Central memory CD8-positive, alpha-beta T cell (primary cell): ENCODE data around the gene LGI1.

ENCODE experiments used
- ATAC-seq: fragments of 150-1000 bp; cut with Tn5 transposase; replicated peaks from 2 replicates; pipeline ENCODE4 v1.10.0; 2022; ENCODE audit warnings: mild to moderate bottlenecking, moderate FRiP score, moderate number of reproducible peaks; ENCODE audit not compliant: poor library complexity, severe bottlenecking; ENCODE audit errors: extremely low read depth
- DNase-seq, 2 donors: peaks; one replicate each; pipeline ENCODE4 v3.0.0; 2021; ENCODE audit warnings: low spot score in 2 of 2
- H3K27ac Mint-ChIP-seq: one replicate; pipeline ENCODE4 v1.8.0; 2022; ENCODE audit warnings: low read depth, mild to moderate bottlenecking, moderate library complexity, mixed read lengths
- H3K27me3 Mint-ChIP-seq: one replicate; pipeline ENCODE4 v1.8.0; 2022; ENCODE audit warnings: mixed read lengths
- H3K36me3 Mint-ChIP-seq: one replicate; pipeline ENCODE4 v1.8.0; 2022; ENCODE audit warnings: mild to moderate bottlenecking, moderate library complexity, mixed read lengths; ENCODE audit not compliant: insufficient read depth
- H3K4me1 Mint-ChIP-seq: one replicate; pipeline ENCODE4 v1.8.0; 2022; ENCODE audit warnings: mixed read lengths
- H3K4me3 Mint-ChIP-seq: one replicate; pipeline ENCODE4 v1.8.0; 2022; ENCODE audit warnings: mild to moderate bottlenecking, moderate library complexity, mixed read lengths
- H3K9me3 Mint-ChIP-seq: one replicate; pipeline ENCODE4 v1.8.0; 2022; ENCODE audit warnings: mixed read lengths

Gene LGI1

GRCh38 chr10:93788413-93789208, 30.9 kb downstream of the LGI1 start:
- Mint-ChIP-seq H3K9me3 (no peaks in the 10 kb centered on the region), H3K4me3 (no peak overlapping the region), H3K27me3 (peaks cover 37% of the 10 kb centered on the region), H3K36me3 (no peaks in the 10 kb centered on the region), H3K27ac (no peak overlapping the region), H3K4me1 (no peaks in the 10 kb centered on the region)
- no peak for DNase-seq
- no peak for ATAC-seq

DNA sequence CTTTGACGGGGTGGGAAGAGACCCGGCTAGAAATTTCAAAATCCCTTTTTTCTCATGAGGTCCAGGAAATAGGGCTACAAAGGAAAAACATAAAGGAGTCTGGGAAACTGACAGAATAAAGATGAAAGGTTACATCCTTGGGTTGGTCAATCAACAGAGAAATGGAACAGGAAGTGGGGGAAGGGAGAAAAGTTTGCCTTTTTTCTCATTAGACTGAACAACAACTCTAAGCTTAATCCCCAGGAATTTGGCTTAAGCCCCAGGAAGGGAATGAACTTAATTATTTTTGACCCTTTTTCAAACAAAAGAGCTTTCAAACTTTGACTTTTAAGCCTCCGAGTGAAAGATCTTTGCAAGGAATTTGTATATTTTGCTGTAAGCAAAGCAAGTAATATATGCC, 32.7 kb downstream of the LGI1 start:
- Mint-ChIP-seq H3K4me3 (no peak overlapping the region), H3K36me3 (no peaks in the 10 kb centered on the region), H3K9me3 (no peaks in the 10 kb centered on the region), H3K4me1 (no peaks in the 10 kb centered on the region), H3K27ac (no peak overlapping the region), H3K27me3 (peaks cover 42% of the 10 kb centered on the region)
- DNase-seq (no peak), ATAC-seq (no peak)

GRCh38 chr10:93796167-93796566, 38.4 kb downstream of the LGI1 start:
- Mint-ChIP-seq H3K4me3 (no peak overlapping the region), H3K27me3 (peaks cover 32% of the 10 kb centered on the region), H3K36me3 (no peaks in the 10 kb centered on the region), H3K27ac (no peak overlapping the region), H3K4me1 (no peaks in the 10 kb centered on the region), H3K9me3 (no peaks in the 10 kb centered on the region)
- ATAC-seq, result no peak
- no peak for DNase-seq

DNA sequence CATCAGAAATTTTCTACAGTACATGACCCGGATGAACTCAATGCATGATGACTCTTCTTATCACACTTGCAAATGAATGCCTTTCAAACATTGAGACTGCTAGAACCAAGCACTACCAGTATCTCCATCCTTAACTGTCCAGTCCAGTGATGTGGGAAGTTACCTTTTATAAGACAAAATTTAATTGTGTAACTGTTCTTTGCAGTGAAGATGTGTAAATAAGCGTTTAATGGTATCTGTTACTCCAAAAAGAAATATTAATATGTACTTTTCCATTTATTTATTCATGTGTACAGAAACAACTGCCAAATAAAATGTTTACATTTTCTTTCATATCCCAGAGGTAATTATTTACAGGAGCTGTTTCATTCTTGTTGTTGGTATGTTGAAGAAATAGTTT, 40.1 kb downstream of the LGI1 start:
- Mint-ChIP-seq H3K27me3 (peaks cover 42% of the 10 kb centered on the region), H3K27ac (no peak overlapping the region), H3K4me3 (no peak overlapping the region), H3K9me3 (no peaks in the 10 kb centered on the region), H3K36me3 (no peaks in the 10 kb centered on the region), H3K4me1 (no peaks in the 10 kb centered on the region)
- ATAC-seq (no peak), DNase-seq (no peak)

DNA sequence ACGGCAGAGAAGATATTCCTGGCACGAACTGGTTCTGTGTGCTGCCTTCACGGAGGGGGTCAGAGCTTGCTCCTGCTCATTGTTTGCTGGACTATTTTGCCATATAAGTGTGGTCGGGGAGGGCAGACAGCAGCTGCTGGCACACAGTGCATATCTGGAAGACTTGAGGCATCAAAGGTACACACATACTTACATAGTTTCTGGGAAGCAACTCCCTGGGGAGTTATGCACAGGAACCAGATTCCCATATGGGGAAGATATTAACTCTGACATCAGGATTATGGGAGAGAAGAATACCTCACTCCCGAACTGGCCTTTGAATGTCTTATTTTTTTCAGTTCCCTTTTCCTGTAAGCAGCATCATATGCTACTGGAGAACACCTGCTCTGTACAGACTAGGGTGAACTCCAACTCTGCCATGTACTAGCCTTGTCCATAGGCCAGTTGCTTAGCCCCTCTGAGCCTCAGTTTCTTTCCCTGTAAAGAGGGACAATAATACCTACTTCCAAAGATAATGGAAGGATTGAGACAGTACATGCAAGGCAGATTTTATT, 41.5 kb downstream of the LGI1 start:
- DNase-seq, result no peak
- no peak overlapping the region for H3K27ac Mint-ChIP-seq
- no peak overlapping the region for H3K4me3 Mint-ChIP-seq
- H3K4me1 Mint-ChIP-seq, result no peaks in the 10 kb centered on the region
- H3K27me3 Mint-ChIP-seq, result peaks cover 52% of the 10 kb centered on the region
- H3K9me3 Mint-ChIP-seq, result no peaks in the 10 kb centered on the region
- no peak for ATAC-seq
- no peaks in the 10 kb centered on the region for H3K36me3 Mint-ChIP-seq

DNA sequence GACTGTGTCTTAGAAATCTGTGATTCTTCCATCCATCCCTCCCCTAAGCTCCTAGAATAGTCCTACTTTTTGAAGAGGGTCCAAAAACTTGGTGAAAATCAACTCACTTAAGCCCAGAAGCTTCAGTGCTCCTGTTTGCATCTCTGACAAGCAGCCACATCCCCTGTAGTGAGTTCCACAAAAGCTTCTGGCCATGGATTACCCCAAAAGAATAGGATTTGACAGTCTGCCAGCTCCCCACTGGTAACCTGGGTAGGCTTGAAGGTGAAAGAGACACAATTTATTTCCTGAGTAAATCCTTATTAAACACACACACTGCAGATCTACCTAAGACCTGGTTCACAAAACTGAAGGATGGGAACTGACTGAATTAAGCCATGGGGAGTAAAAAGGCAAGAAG, 46.5 kb downstream of the LGI1 start:
- no peaks in the 10 kb centered on the region for H3K4me1 Mint-ChIP-seq
- DNase-seq (no peak), ATAC-seq (no peak)
- no peaks in the 10 kb centered on the region for H3K9me3 Mint-ChIP-seq
- no peaks in the 10 kb centered on the region for H3K36me3 Mint-ChIP-seq
- H3K27ac Mint-ChIP-seq, result no peak overlapping the region
- no peak overlapping the region for H3K4me3 Mint-ChIP-seq
- peaks cover 56% of the 10 kb centered on the region for H3K27me3 Mint-ChIP-seq

DNA sequence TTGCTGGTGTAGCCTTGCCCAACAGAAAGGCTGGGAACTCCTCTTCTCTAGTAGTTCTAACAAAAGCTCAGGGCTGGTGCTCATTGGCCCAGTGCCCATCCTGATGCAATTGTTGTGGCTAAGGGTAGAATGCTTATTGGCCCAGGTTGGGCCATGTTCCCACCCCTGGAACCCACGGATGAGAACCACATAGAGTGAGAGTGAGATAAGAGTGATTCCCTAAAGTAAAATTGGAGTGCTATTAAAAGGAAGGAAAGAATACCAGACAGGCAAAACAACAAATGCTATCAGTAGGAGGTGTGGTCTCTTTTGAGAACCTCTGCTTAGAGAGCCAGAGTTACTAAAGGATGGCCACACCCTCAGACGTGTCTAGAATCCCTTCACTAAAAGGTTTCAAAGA, 49.2 kb downstream of the LGI1 start:
- no peaks in the 10 kb centered on the region for H3K9me3 Mint-ChIP-seq
- no peak for ATAC-seq
- no peaks in the 10 kb centered on the region for H3K36me3 Mint-ChIP-seq
- H3K27me3 Mint-ChIP-seq, result peaks cover 68% of the 10 kb centered on the region
- no peaks in the 10 kb centered on the region for H3K4me1 Mint-ChIP-seq
- DNase-seq, result no peak
- no peak overlapping the region for H3K4me3 Mint-ChIP-seq
- H3K27ac Mint-ChIP-seq, result no peak overlapping the region

GRCh38 chr10:93807371-93807770, 49.6 kb downstream of the LGI1 start:
- H3K4me1 Mint-ChIP-seq, result no peaks in the 10 kb centered on the region
- no peak overlapping the region for H3K4me3 Mint-ChIP-seq
- H3K36me3 Mint-ChIP-seq, result no peaks in the 10 kb centered on the region
- DNase-seq (no peak), ATAC-seq (no peak)
- H3K27me3 Mint-ChIP-seq, result peaks cover 63% of the 10 kb centered on the region
- H3K27ac Mint-ChIP-seq, result no peak overlapping the region
- H3K9me3 Mint-ChIP-seq, result no peaks in the 10 kb centered on the region

DNA sequence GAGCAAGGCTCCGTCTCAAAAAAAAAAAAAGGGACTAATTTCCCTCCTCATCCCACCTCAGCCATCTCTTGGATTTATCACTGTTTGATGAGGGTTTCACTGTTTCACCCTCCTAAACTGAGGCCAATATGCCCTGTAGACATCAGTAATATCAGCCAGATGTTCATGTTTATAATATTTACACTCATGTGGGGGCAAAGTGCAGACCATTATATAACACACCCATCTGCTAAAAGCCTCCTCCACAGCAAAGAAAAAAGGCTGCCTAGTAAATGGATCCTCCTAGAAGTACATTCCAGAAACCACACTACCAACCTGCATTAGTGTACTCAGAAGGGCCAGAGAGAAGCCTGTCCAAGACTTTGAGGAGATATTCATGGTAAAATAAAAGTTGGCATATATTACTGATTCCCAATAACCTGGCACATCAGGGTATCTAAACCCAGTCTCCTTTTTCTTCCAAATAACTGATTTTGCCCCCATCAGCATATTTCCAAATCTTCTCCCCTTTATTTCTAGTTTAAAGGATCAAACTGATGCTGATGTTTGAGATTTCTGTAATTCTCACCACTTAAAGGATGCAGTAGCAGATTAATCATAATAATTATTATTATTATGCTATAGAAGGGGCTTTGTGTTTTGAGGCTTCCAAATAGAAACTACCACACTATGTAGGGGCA, 55.1 kb downstream of the LGI1 start:
- no peaks in the 10 kb centered on the region for H3K36me3 Mint-ChIP-seq
- peaks cover 62% of the 10 kb centered on the region for H3K27me3 Mint-ChIP-seq
- no peak for ATAC-seq

DNA sequence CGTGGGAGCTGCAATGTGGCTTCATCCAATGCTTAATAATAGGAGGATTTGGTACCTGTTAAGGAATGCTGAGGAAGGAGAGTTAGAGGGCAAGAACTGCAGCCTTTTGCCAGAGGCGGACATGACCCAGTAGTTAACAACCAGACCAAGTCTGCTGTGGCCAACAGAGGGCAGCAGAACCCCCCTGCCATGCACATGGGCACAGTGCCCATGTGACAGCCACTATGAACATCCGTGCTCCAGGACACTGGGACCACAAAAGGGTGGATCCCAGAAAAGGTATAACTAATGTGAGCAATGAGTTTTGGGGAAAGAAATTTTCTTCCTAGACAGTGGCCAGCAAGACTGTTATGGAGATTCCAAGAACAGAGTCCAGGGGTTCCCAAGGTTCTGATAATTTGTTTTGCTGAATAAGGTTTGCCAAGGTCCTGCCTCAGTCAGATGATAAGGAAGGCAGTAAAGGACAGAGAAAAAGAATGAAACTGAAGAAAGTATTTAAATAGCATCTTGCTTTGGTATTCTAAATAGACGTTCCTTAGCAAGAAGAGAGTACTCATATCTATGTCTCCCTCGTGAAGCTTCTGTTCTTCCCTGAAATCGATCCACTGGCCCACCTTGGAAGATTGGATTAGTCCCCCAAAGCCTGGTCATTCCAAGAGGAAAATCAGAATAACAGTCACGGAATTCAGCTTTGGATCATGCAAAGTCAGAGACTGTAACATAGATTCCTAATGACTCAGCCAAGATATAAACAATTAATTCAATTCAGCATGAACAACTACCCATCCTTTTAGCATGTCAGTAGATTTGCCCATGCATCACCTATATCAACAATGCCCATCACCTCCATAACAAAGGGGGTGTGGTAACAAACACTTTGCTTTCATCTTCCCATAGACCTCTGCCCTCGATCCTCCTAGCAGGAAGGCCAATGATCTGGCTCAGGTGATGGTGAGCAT, 56.0 kb downstream of the LGI1 start:
- H3K9me3 Mint-ChIP-seq, result no peaks in the 10 kb centered on the region
- DNase-seq, result no peak
- H3K27me3 Mint-ChIP-seq, result peaks cover 64% of the 10 kb centered on the region
- H3K4me3 Mint-ChIP-seq, result no peak overlapping the region
- ATAC-seq, result no peak
- no peaks in the 10 kb centered on the region for H3K4me1 Mint-ChIP-seq
- no peaks in the 10 kb centered on the region for H3K36me3 Mint-ChIP-seq
- H3K27ac Mint-ChIP-seq, result no peak overlapping the region

More for the DNA sequence above, 55.1 kb downstream of the LGI1 start:
- Mint-ChIP-seq H3K4me1 (no peaks in the 10 kb centered on the region), H3K4me3 (no peak overlapping the region), H3K9me3 (no peaks in the 10 kb centered on the region), H3K27ac (no peak overlapping the region)
- no peak for DNase-seq

DNA sequence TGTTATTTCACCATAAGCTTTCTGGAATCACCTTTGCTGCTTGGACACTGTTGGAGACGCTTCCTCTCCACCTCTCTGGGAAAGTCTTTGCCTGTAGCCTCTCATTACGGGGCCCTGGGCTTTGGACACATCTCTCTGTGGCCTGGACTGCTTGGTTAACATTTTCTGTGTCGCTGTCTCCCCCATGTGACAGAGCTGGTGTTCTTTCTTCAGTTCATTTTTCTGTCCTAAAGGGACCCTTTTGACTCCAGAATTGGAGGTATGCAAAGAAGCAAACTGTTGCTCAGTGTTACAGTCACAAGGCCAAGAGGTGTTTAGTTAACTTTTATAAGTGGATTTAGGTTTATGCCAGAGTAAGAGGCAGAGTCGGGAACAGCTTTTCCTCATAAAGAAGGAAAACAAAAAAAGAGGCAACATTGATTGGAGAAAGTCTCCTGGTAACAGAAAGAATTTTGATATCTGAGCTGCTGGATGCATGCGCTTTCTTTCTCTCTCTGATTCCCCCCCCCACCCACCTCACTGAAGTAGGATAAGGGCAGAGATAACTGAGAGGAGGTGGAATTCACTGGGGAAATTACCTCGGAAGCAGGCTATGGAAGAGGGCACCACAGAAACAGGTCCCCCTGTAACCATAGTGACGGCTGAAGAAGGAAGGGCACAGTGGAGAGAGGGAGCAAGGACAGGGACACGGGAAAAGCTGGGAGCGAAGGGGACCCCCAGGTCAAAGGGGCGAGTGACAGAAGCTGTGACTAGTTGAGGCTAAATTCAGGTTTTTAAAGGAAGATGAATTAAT, 57.8 kb downstream of the LGI1 start:
- H3K27me3 Mint-ChIP-seq, result peaks cover 66% of the 10 kb centered on the region
- no peak for ATAC-seq
- DNase-seq, result no peak
- no peak overlapping the region for H3K27ac Mint-ChIP-seq
- H3K9me3 Mint-ChIP-seq, result no peaks in the 10 kb centered on the region
- H3K4me1 Mint-ChIP-seq, result no peaks in the 10 kb centered on the region
- no peaks in the 10 kb centered on the region for H3K36me3 Mint-ChIP-seq
- no peak overlapping the region for H3K4me3 Mint-ChIP-seq
